TTC549 (cell line): ENCODE measurements around the gene KAZALD1.

ENCODE experiments used
- FAIRE-seq: peaks from 2 replicates; lab custom pipeline; 2012; peaks lifted over from hg19 to GRCh38; lab: Jason Lieb, UNC

The KAZALD1 gene

GRCh38 chr10:101067356-101068083 lies 5.7 kb downstream of the KAZALD1 start:
- peak; percentile 78 for FAIRE-seq

GRCh38 chr10:101069441-101069840 lies 7.7 kb downstream of the KAZALD1 start:
- no peak for FAIRE-seq

- FAIRE-seq: no peak
These were observed 8.3 kb downstream of the KAZALD1 start for GRCh38 chr10:101070098-101070497.

- no peak for FAIRE-seq
These were observed 9.6 kb downstream of the KAZALD1 start for GRCh38 chr10:101071267-101071884.

GRCh38 chr10:101071885-101072433 lies 10.2 kb downstream of the KAZALD1 start:
- FAIRE-seq: no peak

GRCh38 chr10:101072923-101073322 lies 11.1 kb downstream of the KAZALD1 start:
- FAIRE-seq: no peak

- no peak for FAIRE-seq
These were observed 11.8 kb downstream of the KAZALD1 start for GRCh38 chr10:101073631-101074030.

- FAIRE-seq: no peak
These were observed 14.0 kb downstream of the KAZALD1 start for GRCh38 chr10:101075775-101076174.

- no peak for FAIRE-seq
These were observed 14.8 kb downstream of the KAZALD1 start for GRCh38 chr10:101076630-101077029.

GRCh38 chr10:101079874-101080273 lies 18.1 kb downstream of the KAZALD1 start:
- no peak for FAIRE-seq

- FAIRE-seq: no peak
These were observed 19.4 kb downstream of the KAZALD1 start for GRCh38 chr10:101080933-101081931.

GRCh38 chr10:101085846-101086245 lies 24.1 kb downstream of the KAZALD1 start:
- FAIRE-seq: no peak

- FAIRE-seq: no peak
These were observed 25.6 kb downstream of the KAZALD1 start for GRCh38 chr10:101087376-101087775.

GRCh38 chr10:101087965-101088364 lies 26.2 kb downstream of the KAZALD1 start:
- no peak for FAIRE-seq

GRCh38 chr10:101089520-101090299 lies 27.9 kb downstream of the KAZALD1 start:
- FAIRE-seq: no peak

- no peak for FAIRE-seq
These were observed 28.8 kb downstream of the KAZALD1 start for GRCh38 chr10:101090597-101090996.

GRCh38 chr10:101091546-101092290 lies 29.9 kb downstream of the KAZALD1 start:
- FAIRE-seq: no peak

- FAIRE-seq: no peak
These were observed 31.1 kb downstream of the KAZALD1 start for GRCh38 chr10:101092881-101093354.

GRCh38 chr10:101094121-101094879 lies 32.5 kb downstream of the KAZALD1 start:
- no peak for FAIRE-seq

- no peak for FAIRE-seq
These were observed 33.2 kb downstream of the KAZALD1 start for GRCh38 chr10:101095004-101095403.
